Adrenal gland (tissue), 5 donors: ENCODE measurements around the gene L3HYPDH.

Experiments
- CTCF ChIP-seq, 6 experiments: fragments of 450-650 bp in 4 of 6; fragments of 200-600 bp in 2 of 6; sonication (generic) in 1 of 6; IDR thresholded peaks; 1 replicate in 5 of 6; 2 replicates in 1 of 6; pipeline versions ENCODE4 v1.5.1 to v1.8.0; 2016 to 2021; ENCODE audit warnings: antibody characterized with exemption in 6 of 6, mild to moderate bottlenecking in 2 of 6, moderate library complexity in 1 of 6
- POLR2A ChIP-seq, 2 donors: fragments of 450-650 bp; IDR thresholded peaks; one replicate each; pipeline ENCODE4 v1.6.1; 2017; ENCODE audit warnings: antibody characterized with exemption in 2 of 2, mild to moderate bottlenecking in 2 of 2, moderate library complexity in 1 of 2
- donor health status: DM: no; HTN: no; CAD: no.

DNA sequence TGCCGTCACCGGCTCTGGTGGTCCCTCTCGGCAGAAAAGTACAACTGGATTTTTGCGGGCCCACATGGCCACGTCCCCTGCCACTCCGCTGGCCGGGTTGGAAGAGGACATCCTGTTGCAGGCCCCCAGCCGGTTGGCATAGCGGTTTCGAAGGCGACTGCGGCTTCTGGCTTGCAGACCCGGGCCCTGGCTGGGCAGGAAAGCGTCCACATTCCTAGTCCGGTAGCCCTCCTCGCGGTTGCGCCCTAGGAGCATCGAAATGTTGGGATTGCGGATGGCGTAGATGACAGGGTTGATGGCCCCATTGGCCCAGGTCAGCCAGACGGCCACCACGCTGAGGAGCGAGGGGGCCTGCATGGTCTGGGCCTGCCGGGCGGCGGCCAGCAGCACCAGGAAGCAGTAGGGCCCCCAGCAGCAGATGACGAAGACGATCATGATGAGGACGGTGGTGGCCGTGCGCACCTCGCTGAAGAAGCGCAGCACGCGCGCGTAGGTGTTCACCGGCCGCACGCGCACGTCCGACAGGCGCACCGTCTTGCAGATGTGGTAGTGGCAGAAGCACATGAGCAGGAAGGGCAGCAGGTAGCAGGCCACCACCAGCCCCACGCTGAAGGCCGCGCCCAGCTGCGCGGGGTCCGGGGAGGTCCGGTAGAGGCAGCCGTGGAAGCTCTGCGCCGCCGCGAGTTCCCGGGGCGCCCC lies 20.3 kb downstream of the L3HYPDH start:
- TF ChIP-seq POLR2A (IDR thresholded peaks at IDR 0.05), result no peak
- no peak for TF ChIP-seq CTCF (IDR thresholded peaks at IDR 0.05)
